HG02623 (cell line): ENCODE measurements around the gene TMEM221.
A peak's percentile ranks its signal among the peaks of the same experiment; 100 is the strongest.
"Not testable (repeated sequence)": the region's sequence is repeated elsewhere in the genome, so short reads cannot be mapped to it uniquely, and the experiment has no call there.

Experiments
- ATAC-seq: cut with Tn5 transposase; IDR thresholded peaks from one replicate; pipeline ENCODE4 v1.9.1; 2021; ENCODE audit warnings: moderate library complexity; ENCODE audit not compliant: unreplicated experiment

The TMEM221 gene

GRCh38 chr19:17448131-17448967 is at the start of gene TMEM221:
TMEM221 (minus strand) TSS chr19:17448668; CDS start chr19:17448462, 206 bp downstream.
- no peak for ATAC-seq

GRCh38 chr19:17497149-17497798 is 48.8 kb upstream of the TMEM221 start:
- ATAC-seq = no peak

DNA sequence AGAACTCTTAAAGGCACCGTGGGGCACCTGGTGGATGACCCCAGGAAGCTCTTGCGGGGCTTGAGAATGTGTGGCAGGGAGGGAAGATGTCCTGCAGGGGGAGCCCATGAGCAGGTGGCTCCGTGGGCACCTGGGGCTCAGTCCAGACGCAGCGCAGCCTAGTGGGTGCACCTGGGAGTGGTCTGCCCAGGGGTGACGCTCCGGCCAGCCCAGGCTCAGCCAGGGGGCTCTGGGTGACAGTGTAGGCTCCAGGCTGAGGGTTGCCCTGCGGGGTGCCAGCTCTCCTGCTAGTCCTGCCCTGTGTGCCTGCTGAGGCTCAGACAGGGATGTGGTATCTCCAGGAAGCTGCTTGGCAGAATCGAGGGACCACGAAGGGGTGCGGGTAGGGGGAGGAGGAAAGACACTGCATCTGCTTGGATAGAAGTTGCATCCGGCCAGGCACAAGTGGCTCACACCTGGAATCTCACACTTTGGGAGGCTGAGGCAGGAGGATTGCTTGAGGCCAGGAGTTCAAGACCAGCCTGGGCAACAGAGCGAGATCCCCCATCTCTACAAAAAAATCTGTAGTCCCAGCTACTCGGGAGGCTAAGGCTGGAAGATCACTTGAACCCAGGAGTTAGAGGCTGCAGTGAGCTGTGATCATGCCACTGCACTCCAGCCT is 48.0 kb upstream of the TMEM221 start:
- peak; percentile 57 for ATAC-seq

GRCh38 chr19:17495639-17496296 is 47.3 kb upstream of the TMEM221 start:
- ATAC-seq = no peak

DNA sequence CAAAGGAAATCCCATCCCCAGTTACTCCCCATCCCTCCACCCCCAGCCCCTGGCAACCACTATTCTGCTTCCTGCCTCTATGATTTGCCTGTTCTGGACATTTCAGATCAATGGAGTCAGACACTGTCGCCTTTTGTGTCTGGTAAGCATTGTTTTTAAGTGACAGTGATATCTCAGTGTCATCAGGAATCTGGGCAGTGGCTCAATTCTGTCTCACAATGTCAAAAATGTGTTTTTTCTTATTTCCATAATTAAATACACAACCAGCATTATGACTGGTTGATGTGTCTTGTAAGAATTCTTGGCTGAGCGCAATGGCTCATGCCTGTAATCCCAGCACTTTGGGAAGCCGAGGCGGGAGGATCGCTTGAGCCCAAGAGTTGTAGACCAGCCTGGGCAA is 42.8 kb upstream of the TMEM221 start:
- no peak for ATAC-seq

- ATAC-seq = no peak
These were observed 41.9 kb upstream of the TMEM221 start for GRCh38 chr19:17490411-17490810.

DNA sequence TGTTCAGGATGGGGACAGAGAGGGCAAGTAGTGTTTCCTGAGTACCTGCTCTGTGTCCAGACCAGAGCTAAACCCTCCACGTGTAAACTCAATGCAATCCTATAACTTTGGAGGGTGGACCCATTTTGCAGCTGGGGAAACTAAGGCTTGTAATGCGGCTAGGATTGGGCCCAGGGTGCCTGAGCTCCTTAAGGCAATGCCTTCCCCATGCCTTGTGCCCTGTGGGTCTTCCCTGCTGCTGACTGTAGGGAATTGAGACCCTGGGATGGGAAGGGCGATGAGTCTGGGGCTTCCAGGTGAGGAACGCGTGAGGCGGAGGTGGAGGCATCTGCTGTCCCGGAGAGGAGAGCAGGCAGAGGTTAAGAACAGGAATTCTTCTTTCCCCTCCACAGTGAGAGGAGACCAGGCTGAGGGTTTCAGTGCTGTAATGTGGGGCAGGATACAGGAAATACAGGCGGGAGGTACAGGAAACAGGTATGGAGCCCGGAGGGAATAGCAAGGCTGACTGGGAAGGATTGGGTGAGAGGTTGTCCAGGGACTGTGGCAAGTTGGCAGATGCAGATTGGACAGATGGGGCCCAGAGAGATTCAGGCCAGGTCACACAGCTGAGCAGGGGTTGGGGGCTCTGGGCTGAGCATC is 41.0 kb upstream of the TMEM221 start:
- no peak for ATAC-seq

- ATAC-seq = no peak
These were observed 40.3 kb upstream of the TMEM221 start for GRCh38 chr19:17488593-17489391.

DNA sequence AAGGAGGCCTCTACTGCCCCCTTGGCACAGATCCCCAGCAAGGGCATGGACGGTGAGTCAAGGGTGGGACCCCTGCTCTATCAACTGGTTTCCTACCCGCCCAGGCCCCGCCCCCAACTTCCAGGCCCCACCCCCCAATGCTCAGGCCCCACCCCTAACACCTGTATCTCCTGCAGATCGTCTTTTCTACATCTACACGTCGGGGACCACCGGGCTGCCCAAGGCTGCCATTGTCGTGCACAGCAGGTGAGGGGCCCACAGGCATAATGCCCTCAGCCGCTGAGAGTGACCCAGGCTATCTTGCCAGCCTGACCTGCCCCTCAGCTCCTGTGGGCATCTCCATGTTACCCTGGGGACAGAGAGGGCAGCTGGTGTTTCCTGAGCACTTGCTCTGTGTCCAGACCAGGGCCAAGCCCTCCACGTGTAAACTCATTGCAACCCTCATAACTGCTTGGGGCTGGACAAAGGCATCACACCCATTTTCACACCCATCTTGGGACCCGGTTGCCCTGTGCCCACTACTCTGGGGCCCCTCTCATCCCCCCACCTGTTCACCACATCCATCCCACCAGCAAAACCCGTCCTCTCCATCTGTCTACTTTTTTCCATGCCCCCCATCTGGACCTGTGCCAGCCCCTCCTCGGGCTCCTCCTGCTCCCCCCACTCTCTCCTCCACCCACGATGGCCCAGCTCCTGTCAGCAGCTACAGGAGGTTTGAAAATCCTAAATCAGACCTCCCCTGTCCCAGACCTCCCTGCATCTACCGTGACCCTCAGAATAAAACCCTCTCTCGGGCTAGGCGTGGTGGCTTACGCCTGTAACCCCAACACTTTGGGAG is 39.0 kb upstream of the TMEM221 start:
- ATAC-seq = no peak

DNA sequence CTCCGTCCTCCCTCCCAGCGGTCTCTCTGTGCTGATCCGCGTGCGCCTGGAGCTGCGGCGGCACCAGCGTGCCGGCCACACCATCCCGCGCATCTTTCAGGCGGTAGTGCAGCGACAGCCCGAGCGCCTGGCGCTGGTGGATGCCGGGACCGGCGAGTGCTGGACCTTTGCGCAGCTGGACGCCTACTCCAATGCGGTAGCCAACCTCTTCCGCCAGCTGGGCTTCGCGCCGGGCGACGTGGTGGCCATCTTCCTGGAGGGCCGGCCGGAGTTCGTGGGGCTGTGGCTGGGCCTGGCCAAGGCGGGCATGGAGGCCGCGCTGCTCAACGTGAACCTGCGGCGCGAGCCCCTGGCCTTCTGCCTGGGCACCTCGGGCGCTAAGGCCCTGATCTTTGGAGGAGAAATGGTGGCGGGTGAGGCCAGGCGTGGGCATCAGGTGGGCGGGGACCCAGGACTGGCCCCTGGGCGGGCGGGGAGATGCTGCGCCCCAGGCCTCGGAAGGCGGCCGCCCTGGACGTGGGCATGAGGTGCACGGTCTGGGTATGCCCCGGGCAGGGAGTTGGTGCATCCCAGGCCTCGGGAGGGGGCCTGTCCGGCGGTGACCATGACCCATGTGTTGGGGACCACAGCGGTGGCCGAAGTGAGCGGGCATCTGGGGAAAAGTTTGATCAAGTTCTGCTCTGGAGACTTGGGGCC is 38.2 kb upstream of the TMEM221 start:
- no peak for ATAC-seq

DNA sequence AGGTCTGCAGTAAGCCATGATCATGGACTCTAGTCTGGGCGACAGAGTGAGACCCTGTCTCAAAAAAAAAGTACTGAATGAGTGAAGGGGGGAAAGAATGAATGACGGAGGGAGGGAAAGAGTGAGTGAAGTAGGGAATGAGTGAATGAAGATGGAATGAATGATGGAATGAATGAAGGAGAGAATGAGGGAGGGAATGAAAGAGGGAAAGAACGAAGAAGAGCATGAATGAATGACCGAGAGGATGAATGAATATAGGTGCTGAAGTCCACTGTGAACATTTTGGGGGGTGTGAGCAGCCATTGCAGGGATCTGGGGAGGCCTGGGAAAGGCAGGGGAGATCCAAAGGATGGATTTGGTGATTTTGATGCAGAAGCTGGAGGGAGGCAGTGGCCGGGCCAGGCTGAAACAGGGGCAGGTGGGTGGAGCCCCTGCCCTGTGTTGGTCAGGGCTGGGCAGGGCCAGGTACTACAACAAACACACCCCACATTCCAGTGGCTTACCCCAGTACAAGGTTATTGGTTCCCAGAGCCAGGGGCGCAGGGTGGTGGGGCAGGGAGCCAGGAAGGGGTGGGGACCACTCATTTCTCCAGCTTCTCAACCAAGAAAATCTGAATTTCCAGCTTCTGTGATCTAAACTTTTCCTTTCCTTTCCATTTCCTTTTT is 36.2 kb upstream of the TMEM221 start:
- ATAC-seq = no peak

GRCh38 chr19:17483605-17484002 is 35.1 kb upstream of the TMEM221 start:
- no peak for ATAC-seq

DNA sequence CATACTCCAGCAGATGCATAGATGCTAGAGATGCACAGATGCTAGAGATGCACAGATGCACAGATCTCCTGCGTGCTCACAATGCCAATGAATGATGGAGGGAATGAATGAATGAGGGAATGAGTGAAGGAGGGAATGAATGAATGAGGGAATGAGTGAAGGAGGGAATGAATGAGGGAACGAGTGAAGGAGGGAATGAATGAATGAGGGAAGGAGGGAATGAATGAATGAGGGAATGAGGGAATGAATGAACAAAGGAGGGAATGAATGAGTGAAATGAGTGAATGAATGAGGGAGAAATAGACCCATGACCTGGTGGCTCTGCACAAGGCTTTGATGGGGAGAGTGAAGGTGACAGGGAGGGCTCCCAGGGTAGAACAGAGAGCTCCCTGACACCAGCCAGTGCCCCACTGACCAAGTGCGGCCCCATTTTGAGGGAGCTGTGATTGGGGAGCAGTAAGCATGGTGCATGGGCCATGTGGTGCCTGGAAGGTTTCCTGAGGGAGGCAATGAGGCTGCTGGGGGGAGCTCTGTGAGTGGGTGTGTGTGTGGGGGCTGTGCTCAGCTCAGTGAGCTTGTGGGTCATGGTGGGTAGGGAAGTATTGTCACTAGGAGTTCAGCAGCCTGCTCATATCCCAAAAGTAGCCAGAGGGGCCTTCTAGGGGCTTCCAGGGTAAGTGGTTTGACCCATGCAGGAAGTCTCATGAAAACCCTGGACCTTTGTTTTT is 34.6 kb upstream of the TMEM221 start:
- ATAC-seq = no peak

DNA sequence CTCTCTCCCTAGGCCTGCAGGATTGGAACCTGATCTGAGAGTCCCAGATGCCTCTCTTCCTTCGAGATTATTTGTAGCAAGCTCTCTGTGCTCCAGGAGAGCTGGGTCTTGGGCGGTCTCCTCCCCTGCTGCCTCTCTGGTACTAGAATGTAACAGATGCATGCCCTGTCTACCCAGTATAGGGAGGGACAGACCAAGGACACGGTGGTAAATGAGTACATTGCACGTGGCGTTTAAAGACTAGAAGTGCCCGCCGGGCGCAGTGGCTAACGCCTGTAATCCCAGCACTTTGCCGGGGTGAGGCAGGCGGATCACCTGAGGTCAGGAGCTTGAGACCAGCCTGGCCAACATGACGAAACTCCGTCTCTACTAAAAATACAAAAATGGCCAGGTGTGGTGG is 33.5 kb upstream of the TMEM221 start:
- no peak for ATAC-seq

- ATAC-seq = no peak
These were observed 30.9 kb upstream of the TMEM221 start for GRCh38 chr19:17479325-17479791.

DNA sequence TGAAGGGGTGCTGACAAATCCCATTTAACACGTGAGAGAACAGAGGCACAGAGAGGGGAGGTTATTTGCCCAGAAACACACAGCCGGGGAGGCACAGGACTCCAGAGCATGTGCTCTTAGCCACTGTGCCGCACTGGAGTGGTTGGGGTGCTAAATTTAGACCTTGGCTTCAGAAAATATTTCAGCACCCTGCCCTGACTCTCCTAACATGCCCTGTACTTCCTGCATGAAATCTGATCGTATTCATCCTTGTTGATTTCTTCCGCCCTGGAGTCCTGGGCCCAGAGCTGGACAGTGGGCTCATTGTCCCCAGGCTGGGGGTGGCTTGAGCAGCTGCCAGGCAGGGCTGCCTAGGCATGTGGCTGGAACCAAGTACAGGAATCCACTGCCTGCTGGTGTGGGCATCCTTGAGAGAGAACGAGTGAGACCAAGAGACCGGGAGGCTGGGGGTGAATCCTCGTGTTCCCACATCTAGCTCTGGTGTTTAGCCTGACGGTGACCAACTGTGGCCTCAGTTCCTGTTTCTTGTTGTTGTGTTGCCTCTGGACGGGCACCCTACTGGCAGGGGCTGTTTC is 27.2 kb upstream of the TMEM221 start:
- ATAC-seq = no peak

DNA sequence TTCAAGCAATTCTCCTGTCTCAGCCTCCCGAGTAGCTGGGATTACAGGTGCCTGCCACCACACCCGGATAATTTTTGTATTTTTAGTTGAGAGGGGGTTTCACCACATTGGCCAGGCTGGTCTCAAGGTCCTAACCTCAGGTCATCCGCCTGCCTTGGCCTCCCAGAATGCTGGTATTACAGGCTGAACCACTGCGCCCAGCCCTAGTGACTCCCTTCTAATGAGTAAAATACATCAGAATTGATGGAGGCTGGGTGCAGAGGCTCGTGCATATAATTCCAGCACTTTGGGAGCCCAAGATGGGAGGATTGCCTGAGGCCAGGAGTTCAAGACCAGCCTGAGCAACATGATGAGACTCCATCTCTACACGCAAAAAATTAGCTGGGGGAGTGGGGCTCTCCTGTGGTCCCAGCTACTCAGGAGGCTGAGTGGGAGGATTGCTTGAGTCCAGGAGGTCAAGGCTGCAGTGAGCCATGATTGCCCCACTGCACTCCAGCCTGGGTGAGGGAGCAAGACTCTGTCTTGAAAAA is 26.6 kb upstream of the TMEM221 start:
- ATAC-seq = not testable (repeated sequence)
